K562 (cell line): ENCODE measurements around the gene NSUN6. TPM values are rescaled to one million over a fixed set of nuclear protein-coding genes. Genes with fewer than 3 reads are reported as not detected.

ENCODE experiments used
- BRD4 ChIP-seq: fragments of 200-600 bp; sonication (generic); IDR thresholded peaks from 2 replicates; pipeline ENCODE4 v1.6.1; 2017; ENCODE audit warnings: inconsistent platforms
- GATA2 ChIP-seq: sonication (generic); formaldehyde crosslinking; IDR thresholded peaks from 2 replicates; pipeline ENCODE4 v1.4.0; 2020; ENCODE audit warnings: mild to moderate bottlenecking, missing genetic modification reagents
- HSF4 ChIP-seq: fragments of 250-450 bp; sonication (Bioruptor Pico); IDR thresholded peaks from 2 replicates; pipeline ENCODE4 v2.1.2; 2022; ENCODE audit warnings: mild to moderate bottlenecking, moderate library complexity, borderline replicate concordance
- JUN ChIP-seq, 2 experiments: sonication (generic) in 1 of 2; formaldehyde crosslinking in 1 of 2; IDR thresholded peaks; 2 replicates each; pipeline versions ENCODE4 v1.6.1 to v1.8.0; 2012 to 2022; ENCODE audit warnings: borderline replicate concordance in 2 of 2, mild to moderate bottlenecking in 2 of 2, improper control_type of control experiment in 1 of 2, low read depth in 1 of 2, low read length in 1 of 2, missing genetic modification reagents in 1 of 2
- KDM5B ChIP-seq: fragments of 200-600 bp; sonication (generic); IDR thresholded peaks from 2 replicates; pipeline ENCODE4 v1.6.1; 2012; ENCODE audit warnings: low read depth, mild to moderate bottlenecking, moderate library complexity, low read length, control low read depth, inconsistent platforms; ENCODE audit not compliant: insufficient replicate concordance
- NR4A1 ChIP-seq, 2 experiments: fragments of 250-450 bp in 1 of 2; fragments of 450-650 bp in 1 of 2; sonication (Bioruptor Pico) in 1 of 2; IDR thresholded peaks; 2 replicates each; pipeline versions ENCODE4 v1.4.0 to v1.6.1; 2016 to 2020; ENCODE audit warnings: mild to moderate bottlenecking in 2 of 2, missing compliant biosample characterization in 1 of 2, missing genetic modification characterization in 1 of 2, moderate library complexity in 1 of 2
- SMARCA4 ChIP-seq: fragments of 450-650 bp; IDR thresholded peaks from 2 replicates; pipeline ENCODE4 v1.6.1; 2016
- TAF7 ChIP-seq: fragments of 450-650 bp; IDR thresholded peaks from 2 replicates; pipeline ENCODE4 v1.6.1; 2016; ENCODE audit warnings: missing genetic modification characterization, missing compliant biosample characterization
- ZBTB1 ChIP-seq: sonication (generic); formaldehyde crosslinking; IDR thresholded peaks from 2 replicates; pipeline ENCODE4 v1.8.1; 2023; ENCODE audit warnings: missing genetic modification reagents, low read depth, mild to moderate bottlenecking, borderline replicate concordance
- polyA plus RNA-seq, 8 experiments: library from polyadenylated mRNA; depleted of rRNA in 4 of 8; stranded (reverse) in 5 of 8; unstranded in 3 of 8; fragments of >200 nt; fragmentation: Nextera tagmentation in 2 of 8; fragmentation: Illumina TruSeq in 1 of 8; extraction: Ambion mirVana in 2 of 8; extraction: Trizol in 1 of 8; gene quantifications; 2 replicates each; pipeline versions ENCODE4 v1.2.1 to v1.2.3, GENCODE V29; 2011 to 2014; ENCODE audit warnings: inconsistent platforms in 1 of 8, missing spikeins in 1 of 8
- total RNA-seq, 7 experiments: library from RNA; depleted of rRNA in 6 of 7; stranded (reverse); fragments of >200 nt in 6 of 7; fragmentation: Illumina TruSeq in 2 of 7; extraction: Trizol in 2 of 7; gene quantifications; 2 replicates each; pipeline versions ENCODE4 v1.2.1 to v1.2.3, GENCODE V29; 2011 to 2021; ENCODE audit warnings: low replicate concordance in 1 of 7
- TF ChIP-seq, protein P1 (sequence below): fragments of 200-800 bp; sonication (Bioruptor generic); IDR thresholded peaks from 2 replicates; pipeline ENCODE4 v1.6.1; 2016; ENCODE audit warnings: missing genetic modification characterization, missing compliant biosample characterization
- TF ChIP-seq, protein P2 (sequence below): sonication (generic); formaldehyde crosslinking; IDR thresholded peaks from 2 replicates; pipeline ENCODE4 v1.8.0; 2023; ENCODE audit warnings: mild to moderate bottlenecking, missing genetic modification reagents
- TF ChIP-seq, protein P3 (sequence below): sonication (generic); formaldehyde crosslinking; IDR thresholded peaks from 2 replicates; pipeline ENCODE4 v1.9.0; 2022; ENCODE audit warnings: mild to moderate bottlenecking, missing genetic modification reagents
- TF ChIP-seq, protein P4 (sequence below): fragments of 250-450 bp; sonication (Bioruptor Pico); IDR thresholded peaks from 2 replicates; pipeline ENCODE4 v1.5.0; 2020; ENCODE audit warnings: mild to moderate bottlenecking, borderline replicate concordance

Gene NSUN6
- total and polyA plus RNA-seq, 9 of the 15 experiments (the other 6 are each of a cell fraction or from before 2014, with no cell fraction given) = 12.5 to 33.1 (median 24.2) TPM

DNA sequence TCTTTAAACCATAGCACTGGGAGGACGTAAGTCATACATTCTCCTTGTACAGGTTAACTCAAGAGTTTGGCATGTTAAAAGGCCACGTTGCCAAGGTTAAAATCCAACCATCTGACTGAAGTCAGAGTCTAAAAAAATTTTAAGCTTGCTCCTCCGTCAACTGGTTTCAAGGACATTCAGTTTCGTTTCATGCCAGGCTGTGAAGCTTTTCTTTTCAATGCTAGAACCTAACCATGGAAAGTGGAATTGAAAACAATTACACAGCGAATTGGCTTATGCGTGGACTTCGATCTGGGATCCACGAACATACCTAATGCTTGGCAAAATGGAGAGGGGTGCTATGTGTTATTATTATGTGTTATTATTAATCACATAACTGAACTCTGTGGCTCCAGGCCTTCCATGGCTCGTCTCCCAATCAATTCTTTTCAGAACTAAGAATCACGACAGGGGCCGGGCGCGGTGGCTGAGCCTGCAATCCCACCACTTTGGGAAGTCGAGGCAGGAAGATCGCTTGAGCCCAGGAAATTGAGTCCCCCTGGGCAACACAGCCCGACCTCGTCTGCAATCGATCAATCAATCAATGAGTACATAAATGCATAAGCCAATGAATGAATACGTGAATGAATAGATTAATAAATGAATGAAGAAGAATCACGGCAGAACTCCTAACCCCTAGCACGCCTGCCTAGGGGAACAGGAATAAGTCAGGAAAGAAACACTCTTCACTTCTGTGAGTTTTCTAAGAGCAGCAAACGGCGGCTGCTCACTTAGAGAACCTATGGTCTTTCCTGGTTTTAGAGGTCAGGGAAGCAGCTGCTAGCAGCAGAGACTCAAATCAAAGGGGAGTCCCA lies 7.1 kb upstream of the NSUN6 start (continued):
- TF ChIP-seq, protein P1, sequence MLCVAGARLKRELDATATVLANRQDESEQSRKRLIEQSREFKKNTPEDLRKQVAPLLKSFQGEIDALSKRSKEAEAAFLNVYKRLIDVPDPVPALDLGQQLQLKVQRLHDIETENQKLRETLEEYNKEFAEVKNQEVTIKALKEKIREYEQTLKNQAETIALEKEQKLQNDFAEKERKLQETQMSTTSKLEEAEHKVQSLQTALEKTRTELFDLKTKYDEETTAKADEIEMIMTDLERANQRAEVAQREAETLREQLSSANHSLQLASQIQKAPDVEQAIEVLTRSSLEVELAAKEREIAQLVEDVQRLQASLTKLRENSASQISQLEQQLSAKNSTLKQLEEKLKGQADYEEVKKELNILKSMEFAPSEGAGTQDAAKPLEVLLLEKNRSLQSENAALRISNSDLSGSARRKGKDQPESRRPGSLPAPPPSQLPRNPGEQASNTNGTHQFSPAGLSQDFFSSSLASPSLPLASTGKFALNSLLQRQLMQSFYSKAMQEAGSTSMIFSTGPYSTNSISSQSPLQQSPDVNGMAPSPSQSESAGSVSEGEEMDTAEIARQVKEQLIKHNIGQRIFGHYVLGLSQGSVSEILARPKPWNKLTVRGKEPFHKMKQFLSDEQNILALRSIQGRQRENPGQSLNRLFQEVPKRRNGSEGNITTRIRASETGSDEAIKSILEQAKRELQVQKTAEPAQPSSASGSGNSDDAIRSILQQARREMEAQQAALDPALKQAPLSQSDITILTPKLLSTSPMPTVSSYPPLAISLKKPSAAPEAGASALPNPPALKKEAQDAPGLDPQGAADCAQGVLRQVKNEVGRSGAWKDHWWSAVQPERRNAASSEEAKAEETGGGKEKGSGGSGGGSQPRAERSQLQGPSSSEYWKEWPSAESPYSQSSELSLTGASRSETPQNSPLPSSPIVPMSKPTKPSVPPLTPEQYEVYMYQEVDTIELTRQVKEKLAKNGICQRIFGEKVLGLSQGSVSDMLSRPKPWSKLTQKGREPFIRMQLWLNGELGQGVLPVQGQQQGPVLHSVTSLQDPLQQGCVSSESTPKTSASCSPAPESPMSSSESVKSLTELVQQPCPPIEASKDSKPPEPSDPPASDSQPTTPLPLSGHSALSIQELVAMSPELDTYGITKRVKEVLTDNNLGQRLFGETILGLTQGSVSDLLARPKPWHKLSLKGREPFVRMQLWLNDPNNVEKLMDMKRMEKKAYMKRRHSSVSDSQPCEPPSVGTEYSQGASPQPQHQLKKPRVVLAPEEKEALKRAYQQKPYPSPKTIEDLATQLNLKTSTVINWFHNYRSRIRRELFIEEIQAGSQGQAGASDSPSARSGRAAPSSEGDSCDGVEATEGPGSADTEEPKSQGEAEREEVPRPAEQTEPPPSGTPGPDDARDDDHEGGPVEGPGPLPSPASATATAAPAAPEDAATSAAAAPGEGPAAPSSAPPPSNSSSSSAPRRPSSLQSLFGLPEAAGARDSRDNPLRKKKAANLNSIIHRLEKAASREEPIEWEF (CRISPR knock-in tag) = 0 out of 2 replicates have a peak, but pooled peaks have one; percentile 32
- TF ChIP-seq SMARCA4 (peak; percentile 18; the same call in 1 of the 2 replicates), TAF7 (tag) (peak; percentile 61; the same call in 1 of the 2 replicates), KDM5B (peak; percentile 22), BRD4 (peak; percentile 91), GATA2 (CRISPR knock-in tag) (no peak), HSF4 (no peak), NR4A1 (CRISPR knock-in tag; IDR thresholded peaks at IDR 0.05) (no peak), NR4A1 (tag; IDR thresholded peaks at IDR 0.05) (0 out of 2 replicates have a peak, but pooled peaks have one; percentile 20), ZBTB1 (CRISPR knock-in tag) (no peak), JUN (IDR thresholded peaks at IDR 0.05; ENCODE audit: borderline replicate concordance, low read depth, low read length) (no peak), JUN (CRISPR knock-in tag; IDR thresholded peaks at IDR 0.05; ENCODE audit: borderline replicate concordance) (no peak)
- TF ChIP-seq, protein P2, sequence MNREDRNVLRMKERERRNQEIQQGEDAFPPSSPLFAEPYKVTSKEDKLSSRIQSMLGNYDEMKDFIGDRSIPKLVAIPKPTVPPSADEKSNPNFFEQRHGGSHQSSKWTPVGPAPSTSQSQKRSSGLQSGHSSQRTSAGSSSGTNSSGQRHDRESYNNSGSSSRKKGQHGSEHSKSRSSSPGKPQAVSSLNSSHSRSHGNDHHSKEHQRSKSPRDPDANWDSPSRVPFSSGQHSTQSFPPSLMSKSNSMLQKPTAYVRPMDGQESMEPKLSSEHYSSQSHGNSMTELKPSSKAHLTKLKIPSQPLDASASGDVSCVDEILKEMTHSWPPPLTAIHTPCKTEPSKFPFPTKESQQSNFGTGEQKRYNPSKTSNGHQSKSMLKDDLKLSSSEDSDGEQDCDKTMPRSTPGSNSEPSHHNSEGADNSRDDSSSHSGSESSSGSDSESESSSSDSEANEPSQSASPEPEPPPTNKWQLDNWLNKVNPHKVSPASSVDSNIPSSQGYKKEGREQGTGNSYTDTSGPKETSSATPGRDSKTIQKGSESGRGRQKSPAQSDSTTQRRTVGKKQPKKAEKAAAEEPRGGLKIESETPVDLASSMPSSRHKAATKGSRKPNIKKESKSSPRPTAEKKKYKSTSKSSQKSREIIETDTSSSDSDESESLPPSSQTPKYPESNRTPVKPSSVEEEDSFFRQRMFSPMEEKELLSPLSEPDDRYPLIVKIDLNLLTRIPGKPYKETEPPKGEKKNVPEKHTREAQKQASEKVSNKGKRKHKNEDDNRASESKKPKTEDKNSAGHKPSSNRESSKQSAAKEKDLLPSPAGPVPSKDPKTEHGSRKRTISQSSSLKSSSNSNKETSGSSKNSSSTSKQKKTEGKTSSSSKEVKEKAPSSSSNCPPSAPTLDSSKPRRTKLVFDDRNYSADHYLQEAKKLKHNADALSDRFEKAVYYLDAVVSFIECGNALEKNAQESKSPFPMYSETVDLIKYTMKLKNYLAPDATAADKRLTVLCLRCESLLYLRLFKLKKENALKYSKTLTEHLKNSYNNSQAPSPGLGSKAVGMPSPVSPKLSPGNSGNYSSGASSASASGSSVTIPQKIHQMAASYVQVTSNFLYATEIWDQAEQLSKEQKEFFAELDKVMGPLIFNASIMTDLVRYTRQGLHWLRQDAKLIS = 0 out of 2 replicates have a peak, but pooled peaks have one; percentile 20
- TF ChIP-seq, protein P3, sequence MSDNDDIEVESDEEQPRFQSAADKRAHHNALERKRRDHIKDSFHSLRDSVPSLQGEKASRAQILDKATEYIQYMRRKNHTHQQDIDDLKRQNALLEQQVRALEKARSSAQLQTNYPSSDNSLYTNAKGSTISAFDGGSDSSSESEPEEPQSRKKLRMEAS = no peak
- TF ChIP-seq, protein P4, sequence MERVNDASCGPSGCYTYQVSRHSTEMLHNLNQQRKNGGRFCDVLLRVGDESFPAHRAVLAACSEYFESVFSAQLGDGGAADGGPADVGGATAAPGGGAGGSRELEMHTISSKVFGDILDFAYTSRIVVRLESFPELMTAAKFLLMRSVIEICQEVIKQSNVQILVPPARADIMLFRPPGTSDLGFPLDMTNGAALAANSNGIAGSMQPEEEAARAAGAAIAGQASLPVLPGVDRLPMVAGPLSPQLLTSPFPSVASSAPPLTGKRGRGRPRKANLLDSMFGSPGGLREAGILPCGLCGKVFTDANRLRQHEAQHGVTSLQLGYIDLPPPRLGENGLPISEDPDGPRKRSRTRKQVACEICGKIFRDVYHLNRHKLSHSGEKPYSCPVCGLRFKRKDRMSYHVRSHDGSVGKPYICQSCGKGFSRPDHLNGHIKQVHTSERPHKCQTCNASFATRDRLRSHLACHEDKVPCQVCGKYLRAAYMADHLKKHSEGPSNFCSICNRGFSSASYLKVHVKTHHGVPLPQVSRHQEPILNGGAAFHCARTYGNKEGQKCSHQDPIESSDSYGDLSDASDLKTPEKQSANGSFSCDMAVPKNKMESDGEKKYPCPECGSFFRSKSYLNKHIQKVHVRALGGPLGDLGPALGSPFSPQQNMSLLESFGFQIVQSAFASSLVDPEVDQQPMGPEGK (CRISPR knock-in tag) = no peak
